Tongue (tissue), 2 donors: Measurements from ENCODE around the gene CCDC117. TPM values are rescaled to one million over a fixed set of nuclear protein-coding genes. Genes with fewer than 3 reads are reported as not detected.
"Not testable (repeated sequence)": the region's sequence is repeated elsewhere in the genome, so short reads cannot be mapped to it uniquely, and the experiment has no call there.

Experiments used
- DNase-seq: peaks from one replicate; pipeline ENCODE4 v3.0.0-alpha.2; 2015
- total RNA-seq: library from RNA; depleted of rRNA; stranded (reverse); fragments of >200 nt; gene quantifications from one replicate; pipeline ENCODE4 v1.2.3, GENCODE V29; 2014

CCDC117 gene
- total RNA-seq, 1 donor from 2014 or later, result 29.3 TPM

- DNase-seq, result no peak
Measured at GRCh38 chr22:28801845-28802594, 29.5 kb downstream of the CCDC117 start.

- DNase-seq, result no peak
Measured at GRCh38 chr22:28802595-28803123, 30.2 kb downstream of the CCDC117 start.

- not testable (repeated sequence) for DNase-seq
Measured at GRCh38 chr22:28805426-28805825, 32.9 kb downstream of the CCDC117 start.

GRCh38 chr22:28808716-28809355 lies 36.3 kb downstream of the CCDC117 start:
- no peak for DNase-seq

GRCh38 chr22:28810821-28811491 lies 38.5 kb downstream of the CCDC117 start:
- DNase-seq, result no peak

- DNase-seq, result no peak
Measured at GRCh38 chr22:28812516-28812915, 40.0 kb downstream of the CCDC117 start.

- no peak for DNase-seq
Measured at GRCh38 chr22:28813772-28814518, 41.5 kb downstream of the CCDC117 start.

- DNase-seq, result no peak
Measured at GRCh38 chr22:28815111-28815510, 42.6 kb downstream of the CCDC117 start.

GRCh38 chr22:28815729-28816128 lies 43.2 kb downstream of the CCDC117 start:
- DNase-seq, result no peak

GRCh38 chr22:28817064-28817463 lies 44.6 kb downstream of the CCDC117 start:
- no peak for DNase-seq

- peak; percentile 68 for DNase-seq
Measured at GRCh38 chr22:28817919-28818859, 45.7 kb downstream of the CCDC117 start.

- no peak for DNase-seq
Measured at GRCh38 chr22:28819253-28820096, 47.0 kb downstream of the CCDC117 start.

GRCh38 chr22:28820885-28821284 lies 48.4 kb downstream of the CCDC117 start:
- no peak for DNase-seq

GRCh38 chr22:28821452-28821851 lies 49.0 kb downstream of the CCDC117 start:
- DNase-seq, result no peak

- DNase-seq, result peak; percentile 53
Measured at GRCh38 chr22:28822930-28823551, 50.5 kb downstream of the CCDC117 start.

GRCh38 chr22:28824455-28824854 lies 52.0 kb downstream of the CCDC117 start:
- not testable (repeated sequence) for DNase-seq

- not testable (repeated sequence) for DNase-seq
Measured at GRCh38 chr22:28826430-28826829, 53.9 kb downstream of the CCDC117 start.

GRCh38 chr22:28826921-28827320 lies 54.4 kb downstream of the CCDC117 start:
- no peak for DNase-seq

GRCh38 chr22:28829358-28830181 lies 57.1 kb downstream of the CCDC117 start:
- peak; percentile 84 for DNase-seq
